Activated CD4-positive, alpha-beta memory T cell treated with anti-CD3 and anti-CD28 coated beads, Interleukin-2, amount 10 ng/mL, durations not matched to agents 7 days and 5 days (primary cell): Measurements from ENCODE around the gene MIGA2. TPM values are rescaled to one million over a fixed set of nuclear protein-coding genes. Genes with fewer than 3 reads are reported as not detected.

Source experiments
- CTCF ChIA-PET: fragments of 350-600 bp; sonication (Branson Sonifier 250); formaldehyde crosslinking; loops from one replicate; lab custom pipeline; 2021; ENCODE audit warnings: antibody characterized with exemption, inconsistent platforms; lab: Charles Lee
- POLR2A ChIA-PET: fragments of 350-600 bp; sonication (Branson Sonifier 250); formaldehyde crosslinking; loops from one replicate; lab custom pipeline; 2021; ENCODE audit warnings: antibody characterized with exemption; lab: Charles Lee
- DNase-seq: peaks from one replicate; pipeline ENCODE4 v3.0.0-alpha.2; 2020
- H3K27ac Mint-ChIP-seq: one replicate; pipeline ENCODE4 v1.8.0; 2021; ENCODE audit warnings: mild to moderate bottlenecking, mixed read lengths
- H3K27me3 Mint-ChIP-seq: one replicate; pipeline ENCODE4 v1.8.0; 2021; ENCODE audit warnings: mixed read lengths
- H3K36me3 Mint-ChIP-seq: one replicate; pipeline ENCODE4 v1.8.0; 2021; ENCODE audit warnings: low read depth, mixed read lengths
- H3K4me1 Mint-ChIP-seq: one replicate; pipeline ENCODE4 v1.8.0; 2021; ENCODE audit warnings: mixed read lengths
- H3K4me3 Mint-ChIP-seq: one replicate; pipeline ENCODE4 v1.8.0; 2021; ENCODE audit warnings: mild to moderate bottlenecking, mixed read lengths
- H3K9me3 Mint-ChIP-seq: one replicate; pipeline ENCODE4 v1.8.0; 2021; ENCODE audit warnings: mixed read lengths
- total RNA-seq, 2 experiments: library from RNA; stranded (reverse); gene quantifications; one replicate each; pipeline ENCODE4 v1.2.3, GENCODE V29; 2021

MIGA2 gene
- total RNA-seq, 2 experiments from 2014 or later = 36.5 to 40.9 TPM

GRCh38 chr9:129006328-129007034 lies 29.9 kb upstream of the MIGA2 start:
- CTCF ChIA-PET = interaction anchor here (1.3 kb wide), 1 partner anchor 22 kb away, joined by 3 read pairs; the partner anchor contains the start of gene SH3GLB2
- no peaks in the 10 kb centered on the region for H3K4me1 Mint-ChIP-seq
- H3K36me3 Mint-ChIP-seq = peaks cover 40% of the 10 kb centered on the region
- H3K27ac Mint-ChIP-seq = peak overlapping the region; percentile 6
- no peaks in the 10 kb centered on the region for H3K9me3 Mint-ChIP-seq
- POLR2A ChIA-PET = interaction anchor here (1.0 kb wide), 1 partner anchor 188 kb away, joined by 3 read pairs; the partner anchor contains the start of gene ENDOG
- no peak overlapping the region for H3K4me3 Mint-ChIP-seq
- peak; percentile 45 for DNase-seq
- H3K27me3 Mint-ChIP-seq = no peaks in the 10 kb centered on the region

- POLR2A ChIA-PET = no interaction called here
- no peak for DNase-seq
- Mint-ChIP-seq H3K36me3 (peaks cover 34% of the 10 kb centered on the region), H3K4me3 (no peak overlapping the region), H3K27ac (no peak overlapping the region), H3K4me1 (no peaks in the 10 kb centered on the region), H3K27me3 (no peaks in the 10 kb centered on the region), H3K9me3 (no peaks in the 10 kb centered on the region)
- CTCF ChIA-PET = interaction anchor here (1.3 kb wide), 1 partner anchor 21 kb away, joined by 3 read pairs; the partner anchor contains the start of gene SH3GLB2
These were observed 29.2 kb upstream of the MIGA2 start for GRCh38 chr9:129007035-129007765.

DNA sequence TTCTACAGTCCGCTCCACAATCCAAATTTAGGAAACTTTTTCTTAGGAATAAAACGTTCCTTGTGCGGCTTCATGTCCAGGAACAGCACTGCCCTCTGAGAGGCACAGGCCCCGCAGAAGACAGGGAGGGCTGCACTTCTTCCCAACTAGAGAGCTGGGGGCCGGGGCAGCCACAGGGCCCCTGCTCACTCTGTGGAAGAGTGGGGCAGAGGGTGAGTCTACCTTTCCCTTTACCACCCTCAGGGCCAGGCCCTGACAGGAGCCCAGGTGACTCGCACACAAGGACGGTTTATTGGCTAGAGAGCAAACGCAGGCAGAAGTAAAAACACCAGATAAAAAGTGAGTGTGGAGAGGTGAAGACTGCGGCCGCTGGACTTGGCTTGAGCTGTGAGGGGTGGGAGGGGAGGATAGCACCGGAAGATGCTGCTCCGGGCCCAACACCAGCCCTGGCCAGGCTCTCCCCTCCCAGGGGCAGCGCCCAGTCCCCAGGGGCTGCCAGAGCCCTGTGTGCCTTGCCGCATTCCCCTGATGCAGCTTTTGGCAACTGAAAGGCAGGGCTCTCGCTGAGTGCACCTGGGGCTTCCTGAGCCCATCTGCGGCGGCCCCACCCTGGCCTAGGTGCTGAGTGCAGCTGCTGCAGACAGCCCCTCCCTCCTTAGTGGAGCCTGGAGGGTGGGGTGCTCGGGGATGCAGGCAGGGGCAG lies 28.5 kb upstream of the MIGA2 start:
- Mint-ChIP-seq H3K4me3 (no peak overlapping the region), H3K36me3 (peaks cover 30% of the 10 kb centered on the region), H3K9me3 (no peaks in the 10 kb centered on the region), H3K27ac (no peak overlapping the region), H3K27me3 (no peaks in the 10 kb centered on the region), H3K4me1 (no peaks in the 10 kb centered on the region)
- POLR2A ChIA-PET = interaction anchor here (1.7 kb wide), 1 partner anchor 11 kb away, joined by 4 read pairs; no protein-coding TSS in a partner anchor
- DNase-seq = no peak
- CTCF ChIA-PET = interaction anchor here (1.3 kb wide), 1 partner anchor 20 kb away, joined by 3 read pairs; the partner anchor contains the start of gene SH3GLB2

DNA sequence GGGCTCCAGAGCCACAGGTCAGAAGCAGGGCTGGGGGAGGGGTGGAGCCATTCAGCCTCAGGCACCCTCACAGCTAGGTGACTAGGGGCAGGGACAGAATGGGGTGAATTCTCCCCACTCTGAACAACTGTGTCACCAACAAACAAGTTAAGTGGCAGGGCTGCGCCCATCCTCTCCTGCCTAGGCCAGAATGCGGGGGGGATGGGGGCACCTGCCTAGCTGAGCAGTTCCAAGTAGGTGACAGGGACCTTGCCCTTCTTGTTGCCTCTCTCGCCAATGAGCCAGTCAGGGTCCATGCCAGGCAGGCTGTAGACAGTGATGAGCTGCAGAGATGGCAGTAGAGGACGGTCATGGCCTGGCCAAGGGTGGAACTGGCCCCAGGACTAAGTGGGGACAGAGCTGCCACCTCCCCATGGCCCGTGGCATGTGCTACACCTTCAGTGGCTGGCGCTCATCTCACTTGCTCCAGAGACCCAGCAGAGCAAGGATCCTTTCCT lies 27.9 kb upstream of the MIGA2 start:
- no peaks in the 10 kb centered on the region for H3K9me3 Mint-ChIP-seq
- H3K27ac Mint-ChIP-seq = no peak overlapping the region
- POLR2A ChIA-PET = interaction anchor here (1.7 kb wide), 1 partner anchor 12 kb away, joined by 4 read pairs; no protein-coding TSS in a partner anchor
- H3K36me3 Mint-ChIP-seq = peaks cover 28% of the 10 kb centered on the region
- DNase-seq = no peak
- CTCF ChIA-PET = interaction anchor here (0.7 kb wide), 1 partner anchor 19 kb away, joined by 3 read pairs; the partner anchor contains the start of gene SH3GLB2
- no peaks in the 10 kb centered on the region for H3K27me3 Mint-ChIP-seq
- H3K4me1 Mint-ChIP-seq = no peaks in the 10 kb centered on the region
- H3K4me3 Mint-ChIP-seq = no peak overlapping the region

GRCh38 chr9:129008986-129009583 lies 27.3 kb upstream of the MIGA2 start:
- H3K9me3 Mint-ChIP-seq = no peaks in the 10 kb centered on the region
- H3K27me3 Mint-ChIP-seq = no peaks in the 10 kb centered on the region
- peaks cover 28% of the 10 kb centered on the region for H3K36me3 Mint-ChIP-seq
- ChIA-PET POLR2A (interaction anchor here (1.7 kb wide), 1 partner anchor 13 kb away, joined by 4 read pairs; no protein-coding TSS in a partner anchor), CTCF (interaction anchor here (0.7 kb wide), 1 partner anchor 19 kb away, joined by 3 read pairs; the partner anchor contains the start of gene SH3GLB2)
- H3K4me1 Mint-ChIP-seq = no peaks in the 10 kb centered on the region
- no peak overlapping the region for H3K27ac Mint-ChIP-seq
- H3K4me3 Mint-ChIP-seq = no peak overlapping the region
- DNase-seq = no peak

GRCh38 chr9:129009584-129010141 lies 26.8 kb upstream of the MIGA2 start:
- Mint-ChIP-seq H3K27me3 (no peaks in the 10 kb centered on the region), H3K4me1 (no peaks in the 10 kb centered on the region), H3K36me3 (peaks cover 31% of the 10 kb centered on the region), H3K4me3 (no peak overlapping the region), H3K27ac (no peak overlapping the region), H3K9me3 (no peaks in the 10 kb centered on the region)
- ChIA-PET CTCF (no interaction called here), POLR2A (interaction anchor here (1.7 kb wide), 1 partner anchor 13 kb away, joined by 4 read pairs; no protein-coding TSS in a partner anchor)
- DNase-seq = no peak

GRCh38 chr9:129010267-129010975 lies 26.0 kb upstream of the MIGA2 start:
- no peaks in the 10 kb centered on the region for H3K9me3 Mint-ChIP-seq
- H3K4me3 Mint-ChIP-seq = no peak overlapping the region
- DNase-seq = no peak
- no peaks in the 10 kb centered on the region for H3K4me1 Mint-ChIP-seq
- H3K36me3 Mint-ChIP-seq = peaks cover 32% of the 10 kb centered on the region
- ChIA-PET CTCF (no interaction called here), POLR2A (interaction anchor here (0.7 kb wide), 1 partner anchor 9 kb away, joined by 3 read pairs; no protein-coding TSS in a partner anchor)
- no peaks in the 10 kb centered on the region for H3K27me3 Mint-ChIP-seq
- H3K27ac Mint-ChIP-seq = no peak overlapping the region

DNA sequence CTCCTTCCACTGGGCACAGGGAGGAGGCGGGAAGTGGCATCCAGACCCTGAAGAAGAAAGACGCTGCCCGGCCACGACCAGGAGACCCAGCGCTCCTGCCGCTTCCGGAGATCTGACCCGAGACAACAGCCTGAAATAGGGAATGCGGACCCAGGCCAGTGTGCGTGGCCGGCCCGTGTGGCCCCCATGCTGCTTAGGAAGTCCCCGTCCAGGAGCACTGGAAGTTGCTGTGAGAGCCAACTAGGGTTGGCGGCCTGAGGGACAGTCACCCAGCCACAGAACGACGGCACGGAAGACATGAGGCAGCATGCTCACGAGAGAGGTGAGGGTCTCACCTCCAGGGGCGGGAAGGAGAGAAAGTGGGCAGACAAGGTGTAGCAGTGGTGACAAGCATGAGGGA lies 25.3 kb upstream of the MIGA2 start:
- CTCF ChIA-PET = no interaction called here
- no peak for DNase-seq
- H3K36me3 Mint-ChIP-seq = peaks cover 28% of the 10 kb centered on the region
- H3K9me3 Mint-ChIP-seq = no peaks in the 10 kb centered on the region
- H3K27ac Mint-ChIP-seq = no peak overlapping the region
- POLR2A ChIA-PET = interaction anchor here (0.7 kb wide), 1 partner anchor 8 kb away, joined by 3 read pairs; no protein-coding TSS in a partner anchor
- no peaks in the 10 kb centered on the region for H3K27me3 Mint-ChIP-seq
- no peaks in the 10 kb centered on the region for H3K4me1 Mint-ChIP-seq
- no peak overlapping the region for H3K4me3 Mint-ChIP-seq

DNA sequence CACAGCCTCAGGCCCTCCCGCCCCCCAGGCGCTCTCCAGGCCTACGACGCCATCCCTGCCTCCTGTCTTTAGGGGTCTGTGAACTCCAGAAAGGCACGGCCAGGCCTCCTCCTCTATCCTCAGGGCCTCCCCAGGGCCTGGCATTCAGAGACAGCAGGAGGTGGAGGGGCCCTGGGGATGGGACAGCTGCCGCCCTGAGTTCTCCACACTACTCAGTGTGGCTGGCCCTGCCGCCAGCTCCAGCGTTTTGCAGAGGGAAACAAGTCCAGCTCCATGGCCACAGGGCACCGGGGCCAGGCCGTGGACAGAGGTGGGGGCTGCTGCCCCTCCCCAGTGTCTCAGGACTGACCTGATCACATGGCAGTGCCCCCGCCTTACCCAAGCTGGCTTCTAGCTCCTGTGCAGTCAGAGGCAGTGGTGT lies 24.7 kb upstream of the MIGA2 start:
- no peak overlapping the region for H3K27ac Mint-ChIP-seq
- no peaks in the 10 kb centered on the region for H3K27me3 Mint-ChIP-seq
- no peak overlapping the region for H3K4me3 Mint-ChIP-seq
- H3K4me1 Mint-ChIP-seq = no peaks in the 10 kb centered on the region
- peaks cover 23% of the 10 kb centered on the region for H3K36me3 Mint-ChIP-seq
- CTCF ChIA-PET = no interaction called here
- DNase-seq = no peak
- POLR2A ChIA-PET = no interaction called here
- H3K9me3 Mint-ChIP-seq = no peaks in the 10 kb centered on the region

DNA sequence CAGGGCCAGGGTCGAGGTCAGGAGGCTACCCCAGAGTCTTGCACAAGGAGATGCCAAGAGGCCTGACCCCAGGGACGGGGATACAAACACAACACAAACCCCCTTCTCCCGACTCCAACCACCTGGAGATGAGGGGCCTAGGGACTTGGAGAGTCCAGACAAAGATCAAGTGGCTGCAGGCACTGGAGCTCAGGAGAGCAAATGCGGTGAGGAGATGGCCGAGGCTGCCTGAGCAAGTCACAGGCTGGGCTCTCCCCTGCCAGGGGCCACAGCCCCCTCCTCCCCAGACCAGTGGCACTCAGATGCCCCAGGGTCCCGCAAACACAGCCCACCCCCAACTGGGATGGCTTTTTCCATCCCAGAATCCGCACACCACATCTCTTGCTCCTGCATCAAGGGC lies 24.1 kb upstream of the MIGA2 start:
- Mint-ChIP-seq H3K9me3 (no peaks in the 10 kb centered on the region), H3K27me3 (no peaks in the 10 kb centered on the region), H3K36me3 (peaks cover 22% of the 10 kb centered on the region), H3K27ac (no peak overlapping the region), H3K4me1 (no peaks in the 10 kb centered on the region), H3K4me3 (no peak overlapping the region)
- CTCF ChIA-PET = no interaction called here
- no peak for DNase-seq
- POLR2A ChIA-PET = no interaction called here

- Mint-ChIP-seq H3K4me1 (no peaks in the 10 kb centered on the region), H3K27ac (no peak overlapping the region), H3K4me3 (no peak overlapping the region), H3K27me3 (no peaks in the 10 kb centered on the region), H3K9me3 (no peaks in the 10 kb centered on the region), H3K36me3 (peaks cover 19% of the 10 kb centered on the region)
- ChIA-PET POLR2A (no interaction called here), CTCF (no interaction called here)
- DNase-seq = no peak
These were observed 23.5 kb upstream of the MIGA2 start for GRCh38 chr9:129012893-129013448.
